Right lobe of liver (tissue), 6 donors: Measurements from ENCODE around the gene BAHD1. TPM values are rescaled to one million over a fixed set of nuclear protein-coding genes. Genes with fewer than 3 reads are reported as not detected.

Source experiments
- ATAC-seq, 4 donors: fragments of 200-7000 bp; cut with Tn5 transposase; one replicate each; pipeline ENCODE4 v1.9.1; 2020; ENCODE audit warnings: mild to moderate bottlenecking in 4 of 4, moderate library complexity in 4 of 4
- DNase-seq, 3 donors: peaks; one replicate each; pipeline ENCODE4 v3.0.0-alpha.2; 2020
- H3K27ac ChIP-seq, 3 donors: fragments of 200-600 bp; one replicate each; pipeline ENCODE4 v1.8.0; 2022
- H3K27me3 ChIP-seq, 2 donors: fragments of 200-600 bp; one replicate each; pipeline ENCODE4 v1.8.0; 2022
- H3K36me3 ChIP-seq, 4 donors: fragments of 200-600 bp; sonication (generic) in 1 of 4; one replicate each; pipeline versions ENCODE4 v1.5.1 to v1.8.0; 2017 to 2022; ENCODE audit warnings: control low read depth in 1 of 4
- H3K4me1 ChIP-seq, 4 donors: fragments of 200-600 bp; sonication (generic) in 1 of 4; one replicate each; pipeline versions ENCODE4 v1.5.1 to v1.8.0; 2017 to 2022; ENCODE audit warnings: control low read depth in 1 of 4
- H3K4me3 ChIP-seq, 3 donors: fragments of 200-600 bp; one replicate each; pipeline ENCODE4 v1.8.0; 2022
- H3K9me3 ChIP-seq, 4 donors: fragments of 200-600 bp; sonication (generic) in 1 of 4; one replicate each; pipeline versions ENCODE4 v1.5.1 to v1.8.0; 2017 to 2022; ENCODE audit warnings: control low read depth in 1 of 4
- POLR2A ChIP-seq: fragments of 450-650 bp; IDR thresholded peaks from one replicate; pipeline ENCODE4 v1.6.1; 2017; ENCODE audit warnings: antibody characterized with exemption, mild to moderate bottlenecking
- WGBS: methylation state at CpG from one replicate; pipeline ENCODE4 v1.1.6; 2018; ENCODE audit warnings: low coverage, low lambda C conversion rate; ENCODE audit not compliant: insufficient coverage; ENCODE audit errors: missing lambda C conversion rate; 5-methylcytosine and 5-hydroxymethylcytosine counted together
- intact Hi-C, 2 donors: fragments of 100-400 bp; cut with DNase I; formaldehyde crosslinking; loops; one replicate each; pipeline versions ENCODE4 v1.11.2 to v1.14.1; 2022
- total RNA-seq, 6 experiments: library from RNA; depleted of rRNA in 2 of 6; stranded (reverse); fragments of >200 nt in 2 of 6; fragmentation: NEBNext Ultra II Directional in 3 of 6; extraction: Animal tissue kit (Norgen Biotek cat#: 25700) in 3 of 6; gene quantifications; one replicate each; pipeline versions ENCODE4 v1.1.0 to v1.2.4, GENCODE V29; 2016 to 2023
- TF ChIP-seq, protein P1 (sequence below), 4 donors: fragments of 200-600 bp in 3 of 4; fragments of 450-650 bp in 1 of 4; IDR thresholded peaks; one replicate each; pipeline versions ENCODE4 v1.5.1 to v1.8.0; 2016 to 2022; ENCODE audit warnings: antibody characterized with exemption in 4 of 4, mild to moderate bottlenecking in 2 of 4
- donor health status: DM: no; HTN: yes; CAD: no.
- donor health status: DM: no; HTN: no; CAD: no.
- donor health status: DM: no; HTN: no; CAD: no.
- donor health status: DM: no; HTN: yes; CAD: no.
- donor health status: DM: no; HTN: yes; CAD: no.

Gene BAHD1
- total RNA-seq, 6 experiments from 2014 or later: 6.5 to 10.5 (median 9.0) TPM

DNA sequence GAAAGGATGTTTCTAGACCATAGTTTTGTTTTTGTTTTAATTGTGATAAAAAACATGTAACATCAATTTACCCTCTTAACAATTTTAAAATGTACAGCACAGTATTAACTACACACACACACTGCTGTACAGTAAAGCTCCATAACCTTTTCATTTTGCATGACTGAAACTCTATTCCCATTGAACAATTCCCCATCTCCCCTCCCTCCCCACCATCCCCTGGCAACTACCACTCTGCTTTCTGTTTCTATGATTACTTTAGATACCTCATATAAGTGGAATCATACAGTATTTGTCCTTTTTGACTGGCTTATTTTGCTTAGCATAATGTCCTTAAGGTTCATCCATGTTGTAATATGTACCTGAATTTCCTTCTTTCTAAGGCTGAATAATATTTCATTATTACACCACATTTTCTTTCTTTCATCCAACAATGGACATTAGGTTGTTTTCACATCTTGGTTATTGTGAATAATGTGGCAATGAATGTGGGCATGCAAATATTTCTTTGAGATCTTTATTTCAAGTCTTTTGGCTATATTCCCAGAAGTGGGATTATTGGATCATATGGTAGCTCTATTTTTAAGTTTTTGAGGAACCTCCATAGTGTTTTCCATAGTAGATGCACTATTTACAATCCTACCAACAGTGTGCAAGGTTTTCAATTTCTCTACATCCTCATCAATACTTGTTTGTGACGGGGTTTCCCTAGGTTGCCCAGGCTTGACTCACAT is 40.8 kb downstream of the BAHD1 start:
- Histone ChIP-seq H3K27ac (no peak overlapping the region), H3K4me1 (no peaks in the 10 kb centered on the region), H3K27me3 (no peaks in the 10 kb centered on the region), H3K4me3 (no peak overlapping the region), H3K9me3 (no peaks in the 10 kb centered on the region), H3K36me3 (no peaks in the 10 kb centered on the region)
- DNase-seq (no peak), ATAC-seq (no peak)
- intact Hi-C loops: no loop called here
- 83% methylated on average over 1 of the region's 1 CpG for WGBS
- TF ChIP-seq, protein P1, sequence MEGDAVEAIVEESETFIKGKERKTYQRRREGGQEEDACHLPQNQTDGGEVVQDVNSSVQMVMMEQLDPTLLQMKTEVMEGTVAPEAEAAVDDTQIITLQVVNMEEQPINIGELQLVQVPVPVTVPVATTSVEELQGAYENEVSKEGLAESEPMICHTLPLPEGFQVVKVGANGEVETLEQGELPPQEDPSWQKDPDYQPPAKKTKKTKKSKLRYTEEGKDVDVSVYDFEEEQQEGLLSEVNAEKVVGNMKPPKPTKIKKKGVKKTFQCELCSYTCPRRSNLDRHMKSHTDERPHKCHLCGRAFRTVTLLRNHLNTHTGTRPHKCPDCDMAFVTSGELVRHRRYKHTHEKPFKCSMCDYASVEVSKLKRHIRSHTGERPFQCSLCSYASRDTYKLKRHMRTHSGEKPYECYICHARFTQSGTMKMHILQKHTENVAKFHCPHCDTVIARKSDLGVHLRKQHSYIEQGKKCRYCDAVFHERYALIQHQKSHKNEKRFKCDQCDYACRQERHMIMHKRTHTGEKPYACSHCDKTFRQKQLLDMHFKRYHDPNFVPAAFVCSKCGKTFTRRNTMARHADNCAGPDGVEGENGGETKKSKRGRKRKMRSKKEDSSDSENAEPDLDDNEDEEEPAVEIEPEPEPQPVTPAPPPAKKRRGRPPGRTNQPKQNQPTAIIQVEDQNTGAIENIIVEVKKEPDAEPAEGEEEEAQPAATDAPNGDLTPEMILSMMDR (IDR thresholded peaks at IDR 0.05): no peak
- TF ChIP-seq POLR2A: no peak

DNA sequence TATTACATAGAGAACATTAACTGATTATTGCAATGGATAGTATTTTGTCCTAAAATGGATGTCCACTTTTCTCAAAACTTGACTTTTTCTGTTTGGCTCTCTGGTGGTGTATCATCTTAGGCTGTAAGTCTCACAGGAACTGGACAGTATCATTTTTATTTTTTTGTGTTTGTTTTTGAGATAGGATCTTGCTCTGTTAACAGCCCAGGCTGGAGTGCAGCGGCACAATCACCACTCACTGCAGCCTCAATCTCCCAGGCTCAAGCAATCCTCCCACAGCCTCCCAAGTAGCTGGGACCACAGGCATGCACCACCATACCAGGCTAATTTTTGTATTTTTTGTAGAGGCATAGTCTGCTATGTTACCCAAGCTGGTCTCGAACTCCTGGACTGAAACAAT is 43.2 kb downstream of the BAHD1 start:
- Histone ChIP-seq H3K36me3 (no peaks in the 10 kb centered on the region), H3K4me3 (no peak overlapping the region), H3K27me3 (no peaks in the 10 kb centered on the region), H3K9me3 (no peaks in the 10 kb centered on the region), H3K4me1 (no peaks in the 10 kb centered on the region), H3K27ac (no peak overlapping the region)
- TF ChIP-seq POLR2A: no peak
- TF ChIP-seq, protein P1 (IDR thresholded peaks at IDR 0.05): no peak
- intact Hi-C loops: no loop called here
- WGBS: 94% methylated on average over 2 of the region's 2 CpGs
- DNase-seq: no peak
- ATAC-seq: no peak

DNA sequence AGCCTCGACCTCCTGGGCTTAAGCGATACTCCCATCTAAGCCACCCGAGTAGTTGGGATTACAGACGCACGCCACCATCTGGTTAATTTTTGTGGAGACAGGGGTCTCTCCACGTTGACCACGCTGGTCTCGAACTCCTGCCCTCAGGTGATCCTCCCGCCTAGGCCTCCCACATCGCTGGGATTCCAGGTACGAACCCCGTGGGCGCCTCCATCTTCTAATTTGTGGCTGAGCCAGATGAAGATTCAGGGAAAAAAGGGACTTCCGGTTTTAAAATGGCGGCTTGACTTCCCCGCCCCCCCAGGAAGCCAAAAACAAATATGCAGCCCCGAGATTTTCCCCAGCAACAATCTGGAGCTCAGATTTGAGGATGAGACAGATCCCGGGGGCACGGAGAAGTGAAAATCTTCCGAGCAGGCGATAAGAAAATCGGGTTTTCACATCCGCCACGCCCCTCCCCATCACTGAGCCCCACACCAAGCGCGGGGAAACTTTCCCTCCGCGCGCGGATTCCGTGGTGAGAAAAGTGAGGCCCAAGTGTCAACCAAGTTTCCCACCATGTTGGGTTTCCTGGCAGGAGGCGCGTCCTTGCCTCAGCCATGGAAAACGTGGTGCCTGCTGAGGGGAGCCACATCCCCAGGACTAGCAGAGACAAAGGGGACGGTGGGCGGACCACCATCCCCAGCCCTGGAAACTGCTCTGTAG is 45.5 kb downstream of the BAHD1 start:
- ATAC-seq (no peak), DNase-seq (no peak)
- Histone ChIP-seq H3K4me3 (no peak overlapping the region), H3K9me3 (no peaks in the 10 kb centered on the region), H3K4me1 (no peaks in the 10 kb centered on the region), H3K36me3 (no peaks in the 10 kb centered on the region), H3K27ac (no peak overlapping the region), H3K27me3 (no peaks in the 10 kb centered on the region)
- TF ChIP-seq POLR2A: no peak
- TF ChIP-seq, protein P1 (IDR thresholded peaks at IDR 0.05): no peak
- WGBS: 79% methylated on average over 26 of the region's 36 CpGs
- intact Hi-C loops: no loop called here

DNA sequence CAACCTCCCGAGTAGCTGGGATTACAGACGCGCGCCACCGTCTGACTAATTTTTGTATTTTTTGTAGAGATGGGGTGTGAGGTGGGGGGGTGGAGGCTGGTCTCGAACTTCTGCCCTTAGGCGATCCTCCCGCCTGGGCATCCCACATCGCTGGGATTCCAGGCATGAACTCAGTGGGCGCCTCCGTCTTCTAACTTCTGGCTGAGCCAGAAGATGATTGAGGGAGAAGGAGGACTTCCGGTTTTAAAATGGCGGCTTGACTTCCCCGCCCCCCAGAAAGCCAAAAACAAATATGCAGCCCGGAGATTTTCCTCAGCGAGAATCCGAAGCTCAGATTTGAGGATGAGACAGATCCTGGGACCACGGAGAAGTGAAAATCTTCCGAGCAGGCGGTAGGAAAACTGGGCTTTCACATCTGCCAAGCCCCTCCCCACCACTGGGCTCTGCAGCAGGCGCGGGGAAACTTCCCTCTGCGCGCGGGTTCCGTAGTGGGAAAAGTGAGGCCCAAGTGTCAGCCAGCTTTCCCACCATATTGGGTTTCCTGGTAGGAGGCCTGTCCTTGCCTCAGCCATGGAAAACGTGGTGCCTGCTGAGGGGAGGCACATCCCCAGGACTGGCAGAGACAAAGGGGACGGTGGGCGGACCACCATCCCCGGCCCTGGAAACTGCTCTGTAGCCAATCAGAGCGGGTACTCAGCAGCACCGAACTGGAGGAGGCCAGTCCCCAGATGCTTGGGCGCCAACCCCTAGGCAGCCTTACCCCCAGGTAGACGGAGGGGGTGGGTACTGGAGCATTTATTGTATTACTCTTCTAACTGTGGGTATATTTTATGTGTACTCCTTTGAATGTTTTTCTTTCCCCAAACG is 47.3 kb downstream of the BAHD1 start:
- ATAC-seq: no peak
- WGBS: 87% methylated on average over 27 of the region's 35 CpGs
- no peak overlapping the region for H3K27ac ChIP-seq
- no peak for TF ChIP-seq POLR2A
- TF ChIP-seq, protein P1 (IDR thresholded peaks at IDR 0.05): no peak
- H3K4me1 ChIP-seq: no peaks in the 10 kb centered on the region
- H3K4me3 ChIP-seq: no peak overlapping the region
- intact Hi-C loops: no loop called here
- no peaks in the 10 kb centered on the region for H3K27me3 ChIP-seq
- DNase-seq: no peak
- H3K36me3 ChIP-seq: no peaks in the 10 kb centered on the region
- no peaks in the 10 kb centered on the region for H3K9me3 ChIP-seq
